ENCODE results near the gene KNTC1. TPM values are rescaled to one million over a fixed set of nuclear protein-coding genes. Genes with fewer than 3 reads are reported as not detected.
"Not testable (repeated sequence)": the region's sequence is repeated elsewhere in the genome, so short reads cannot be mapped to it uniquely, and the experiment has no call there.

KNTC1 gene
- total RNA-seq, 4 donors from 2014 or later = 10.6 to 79.4 (median 23.1) TPM

GRCh38 chr12:122569288-122569687 is 42.2 kb downstream of the KNTC1 start:
- DNase-seq = no peak
- WGBS, 2 donors (ENCODE audit: low coverage in 1 of 2) = 96 to 100% methylated on average over 5 of the region's 5 CpGs
- Histone ChIP-seq H3K36me3 (peaks cover 0 to 13% (median 3%) of the 10 kb centered on the region in 4 donors), H3K27ac (no peak overlapping the region), H3K27me3 (no peaks in the 10 kb centered on the region), H3K4me3 (no peak overlapping the region), H3K4me1 (no peaks in the 10 kb centered on the region), H3K9me3 (no peaks in the 10 kb centered on the region)
- intact Hi-C loops (cut with DNase I; ENCODE audit: low total_unique reads) = no loop called here
- in situ Hi-C loops (cut with MboI; ENCODE audit: low pct_ligation_motif_present in 1 of 4, low pct_unique_long_range_greater_than_20kb in 1 of 4, low sequenced_read_pairs in 3 of 4) = no loop called here
- TF ChIP-seq POLR2AphosphoS5 (IDR thresholded peaks at IDR 0.05) (no peak), EP300 (IDR thresholded peaks at IDR 0.05; ENCODE audit: low read depth) (no peak), POLR2A (IDR thresholded peaks at IDR 0.05) (no peak), CTCF (IDR thresholded peaks at IDR 0.05) (no peak)

- H3K4me3 ChIP-seq; H3K27me3 ChIP-seq; H3K4me1 ChIP-seq; in situ Hi-C loops (cut with MboI; ENCODE audit: low pct_ligation_motif_present in 1 of 4, low pct_unique_long_range_greater_than_20kb in 1 of 4, low sequenced_read_pairs in 3 of 4); H3K27ac ChIP-seq; DNase-seq; intact Hi-C loops (cut with DNase I; ENCODE audit: low total_unique reads); H3K9me3 ChIP-seq: not testable (repeated sequence)
- 87 to 89% methylated on average over 2 to 3 of the region's 3 CpGs for WGBS, 2 donors (ENCODE audit: low coverage in 1 of 2)
- H3K36me3 ChIP-seq = peaks cover 0 to 13% (median 6%) of the 10 kb centered on the region in 4 donors
Observed at GRCh38 chr12:122570006-122570405, 43.0 kb downstream of the KNTC1 start.

- Histone ChIP-seq H3K4me1 (no peaks in the 10 kb centered on the region), H3K9me3 (no peaks in the 10 kb centered on the region), H3K36me3 (peaks cover 0 to 23% (median 7%) of the 10 kb centered on the region in 4 donors), H3K27ac (no peak overlapping the region), H3K4me3 (no peak overlapping the region), H3K27me3 (no peaks in the 10 kb centered on the region)
- in situ Hi-C loops (cut with MboI; ENCODE audit: low pct_ligation_motif_present in 1 of 4, low pct_unique_long_range_greater_than_20kb in 1 of 4, low sequenced_read_pairs in 3 of 4) (no loop called here), intact Hi-C loops (cut with DNase I; ENCODE audit: low total_unique reads) (no loop called here)
- DNase-seq = no peak
- 83 to 94% methylated on average over 1 to 6 of the region's 6 CpGs for WGBS, 2 donors (ENCODE audit: low coverage in 1 of 2)
- TF ChIP-seq EP300 (IDR thresholded peaks at IDR 0.05; ENCODE audit: low read depth) (no peak), POLR2AphosphoS5 (IDR thresholded peaks at IDR 0.05) (no peak), POLR2A (IDR thresholded peaks at IDR 0.05) (no peak), CTCF (IDR thresholded peaks at IDR 0.05) (no peak)
Observed at GRCh38 chr12:122571821-122572220, 44.8 kb downstream of the KNTC1 start.

- H3K27me3 ChIP-seq; intact Hi-C loops (cut with DNase I; ENCODE audit: low total_unique reads); H3K9me3 ChIP-seq; DNase-seq; H3K4me3 ChIP-seq; in situ Hi-C loops (cut with MboI; ENCODE audit: low pct_ligation_motif_present in 1 of 4, low pct_unique_long_range_greater_than_20kb in 1 of 4, low sequenced_read_pairs in 3 of 4); H3K27ac ChIP-seq; H3K4me1 ChIP-seq: not testable (repeated sequence)
- peaks cover 0 to 18% (median 2%) of the 10 kb centered on the region in 4 donors for H3K36me3 ChIP-seq
- WGBS, 2 donors (ENCODE audit: low coverage in 1 of 2) = 83% methylated on average over 2 of the region's 2 CpGs; no CpG with 5 or more reads in 1 of the 2 donors
Observed at GRCh38 chr12:122583294-122583693, 56.2 kb downstream of the KNTC1 start.

GRCh38 chr12:122584177-122584863 is 57.3 kb downstream of the KNTC1 start:
- no peaks in the 10 kb centered on the region for H3K9me3 ChIP-seq
- no peaks in the 10 kb centered on the region for H3K27me3 ChIP-seq
- no peaks in the 10 kb centered on the region for H3K4me1 ChIP-seq
- DNase-seq = no peak
- H3K27ac ChIP-seq = no peak overlapping the region
- intact Hi-C loops (cut with DNase I; ENCODE audit: low total_unique reads) = no loop called here
- TF ChIP-seq POLR2A (IDR thresholded peaks at IDR 0.05) (no peak), CTCF (IDR thresholded peaks at IDR 0.05) (no peak), POLR2AphosphoS5 (IDR thresholded peaks at IDR 0.05) (no peak), EP300 (IDR thresholded peaks at IDR 0.05; ENCODE audit: low read depth) (no peak)
- in situ Hi-C loops (cut with MboI; ENCODE audit: low pct_ligation_motif_present in 1 of 4, low pct_unique_long_range_greater_than_20kb in 1 of 4, low sequenced_read_pairs in 3 of 4) = no loop called here
- no peak overlapping the region for H3K4me3 ChIP-seq
- 92 to 93% methylated on average over 4 of the region's 4 CpGs for WGBS, 2 donors (ENCODE audit: low coverage in 1 of 2)
- H3K36me3 ChIP-seq = peaks cover 0 to 18% (median 2%) of the 10 kb centered on the region in 4 donors

All from transverse colon (tissue), 4 donors.